CD4-positive, alpha-beta T cell treated with Interleukin-15 for 4 hours (primary cell): ENCODE measurements around the gene ADAP1.
"Not testable (repeated sequence)": the region's sequence is repeated elsewhere in the genome, so short reads cannot be mapped to it uniquely, and the experiment has no call there.

ENCODE experiments used
- DNase-seq: peaks from one replicate; pipeline ENCODE4 v3.0.0-alpha.2; 2020; ENCODE audit warnings: low spot score

The ADAP1 gene, protein sequence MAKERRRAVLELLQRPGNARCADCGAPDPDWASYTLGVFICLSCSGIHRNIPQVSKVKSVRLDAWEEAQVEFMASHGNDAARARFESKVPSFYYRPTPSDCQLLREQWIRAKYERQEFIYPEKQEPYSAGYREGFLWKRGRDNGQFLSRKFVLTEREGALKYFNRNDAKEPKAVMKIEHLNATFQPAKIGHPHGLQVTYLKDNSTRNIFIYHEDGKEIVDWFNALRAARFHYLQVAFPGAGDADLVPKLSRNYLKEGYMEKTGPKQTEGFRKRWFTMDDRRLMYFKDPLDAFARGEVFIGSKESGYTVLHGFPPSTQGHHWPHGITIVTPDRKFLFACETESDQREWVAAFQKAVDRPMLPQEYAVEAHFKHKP

GRCh38 chr7:954330-955238 is at the start of gene ADAP1:
TSS of gene ADAP1 (minus strand) at chr7:954680. CDS start at chr7:954477, 203 bp downstream.
- DNase-seq, result peak; percentile 58

DNA sequence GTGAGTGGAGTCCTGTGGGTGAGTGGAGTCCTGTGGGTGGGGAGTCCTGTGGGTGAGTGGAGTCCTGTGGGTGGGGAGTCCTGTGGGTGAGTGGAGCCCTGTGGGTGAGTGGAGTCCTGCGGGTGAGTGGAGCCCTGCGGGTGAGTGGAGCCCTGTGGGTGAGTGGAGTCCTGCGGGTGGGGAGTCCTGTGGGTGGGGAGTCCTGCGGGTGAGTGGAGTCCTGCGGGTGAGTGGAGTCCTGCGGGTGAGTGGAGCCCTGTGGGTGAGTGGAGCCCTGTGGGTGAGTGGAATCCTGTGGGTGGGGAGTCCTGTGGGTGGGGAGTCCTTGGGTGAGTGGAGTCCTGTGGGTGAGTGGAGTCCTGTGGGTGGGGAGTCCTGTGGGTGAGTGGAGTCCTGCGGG is 48.0 kb upstream of the ADAP1 start:
- DNase-seq, result not testable (repeated sequence)

GRCh38 chr7:1002026-1002425 is 47.5 kb upstream of the ADAP1 start:
- DNase-seq, result not testable (repeated sequence)

DNA sequence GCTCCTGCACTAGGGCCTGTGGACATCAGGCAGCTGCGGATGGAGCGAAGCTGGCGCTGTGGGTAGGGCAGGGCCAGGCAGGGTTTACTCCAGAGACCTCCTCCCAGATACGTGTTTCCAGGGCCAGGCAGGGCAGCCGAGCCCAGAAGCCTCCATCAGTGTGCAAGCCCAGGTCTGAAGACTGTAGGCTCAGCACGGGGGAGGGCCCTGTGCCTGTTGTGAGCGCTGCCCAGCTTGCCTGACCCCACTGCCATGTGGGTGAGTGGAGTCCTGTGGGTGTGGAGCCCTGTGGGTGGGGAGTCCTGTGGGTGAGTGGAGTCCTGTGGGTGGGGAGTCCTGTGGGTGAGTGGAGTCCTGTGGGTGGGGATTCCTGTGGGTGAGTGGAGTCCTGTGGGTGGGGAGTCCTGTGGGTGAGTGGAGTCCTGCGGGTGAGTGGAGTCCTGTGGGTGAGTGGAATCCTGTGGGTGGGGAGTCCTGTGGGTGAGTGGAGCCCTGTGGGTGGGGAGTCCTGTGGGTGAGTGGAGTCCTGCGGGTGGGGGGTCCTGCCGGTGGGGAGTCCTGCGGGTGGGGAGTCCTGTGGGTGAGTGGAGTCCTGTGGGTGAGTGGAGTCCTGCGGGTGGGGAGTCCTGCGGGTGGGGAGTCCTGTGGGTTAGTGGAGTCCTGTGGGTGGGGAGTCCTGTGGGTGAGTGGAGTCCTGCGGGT is 46.7 kb upstream of the ADAP1 start:
- DNase-seq, result not testable (repeated sequence)

- no peak for DNase-seq
Measured at GRCh38 chr7:999941-1000935, 45.8 kb upstream of the ADAP1 start.

DNA sequence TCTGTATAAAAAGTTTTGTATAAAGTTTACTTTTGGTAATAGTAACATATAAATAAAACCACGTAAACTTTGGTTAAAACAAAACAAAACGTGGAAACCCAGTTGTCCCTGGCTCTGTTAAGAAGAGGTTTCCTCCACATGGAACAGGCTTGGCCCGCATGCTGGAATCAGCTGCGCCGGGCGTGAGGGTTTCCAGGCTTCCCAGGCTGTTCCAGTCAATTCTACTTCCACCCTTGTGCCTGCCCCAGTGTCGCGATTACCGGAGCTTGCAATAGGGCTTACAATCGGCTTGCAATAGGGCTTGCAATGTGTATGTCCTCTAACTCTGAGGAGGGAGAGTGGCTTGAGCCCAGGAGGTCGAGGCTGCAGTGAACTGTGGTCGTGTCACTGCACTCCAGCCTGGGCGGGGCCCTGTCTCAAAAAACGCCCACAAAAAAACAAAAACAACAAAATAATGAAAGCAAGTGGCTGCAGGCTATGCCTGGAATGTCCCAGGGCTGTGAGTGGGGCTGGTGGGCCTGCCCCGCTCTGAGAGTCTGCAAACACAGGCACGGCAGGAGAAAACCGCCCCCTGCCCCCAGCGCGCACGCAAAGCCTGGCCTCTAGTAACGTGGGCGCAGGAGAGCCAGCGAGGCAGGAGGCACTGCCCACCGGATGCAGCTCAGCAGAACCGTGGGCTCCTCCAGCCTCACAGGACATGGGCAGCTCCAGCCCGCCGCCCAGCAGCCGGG is 44.8 kb upstream of the ADAP1 start:
- DNase-seq, result no peak

DNA sequence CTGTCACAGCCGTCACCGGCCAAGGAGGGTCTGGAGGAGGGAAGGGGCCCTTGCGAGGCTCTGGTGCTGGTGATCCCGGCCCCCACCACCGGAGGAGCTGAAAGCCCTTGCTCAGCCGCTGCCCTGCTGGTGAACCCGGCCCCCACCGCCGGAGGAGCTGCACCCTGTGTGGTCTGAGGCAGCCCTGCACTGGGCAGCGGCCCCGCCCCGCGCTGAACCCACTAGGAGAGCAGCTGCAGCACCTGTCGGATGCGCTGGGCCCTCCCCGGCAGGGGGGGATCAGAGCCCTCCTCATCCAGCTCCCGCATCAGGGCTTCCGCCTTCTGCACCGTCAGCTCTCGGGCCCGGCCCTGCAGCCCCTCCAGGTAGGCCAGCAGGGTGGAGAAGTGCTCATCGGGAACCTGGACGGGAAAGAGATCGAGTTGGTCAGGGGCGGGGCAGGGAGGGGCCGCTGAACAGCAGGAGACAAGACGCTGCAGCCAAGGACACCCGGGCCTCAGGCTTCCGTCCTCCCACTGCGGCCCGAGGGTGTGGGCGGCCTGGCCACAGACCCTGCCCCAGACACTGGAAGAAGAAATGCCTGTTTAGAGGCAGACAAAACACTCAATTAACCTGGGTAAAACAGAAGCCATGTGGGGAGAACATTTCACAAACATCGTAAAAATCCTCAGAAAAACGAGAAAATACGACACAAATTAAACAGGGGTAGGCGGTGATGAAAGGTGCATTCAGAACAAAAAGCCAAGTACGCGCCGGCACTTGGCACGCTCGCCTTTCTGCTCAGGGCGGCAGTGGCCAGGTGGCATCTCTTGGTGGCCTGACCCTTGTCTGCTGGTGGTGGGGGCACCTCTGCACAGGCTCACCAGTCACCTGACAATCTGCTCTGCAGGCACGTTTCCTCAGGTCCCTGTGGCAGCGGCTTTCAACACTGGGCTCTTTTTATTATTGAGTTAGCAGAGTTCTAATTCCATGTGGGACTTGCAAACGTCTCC is 43.2 kb upstream of the ADAP1 start:
- DNase-seq, result no peak

DNA sequence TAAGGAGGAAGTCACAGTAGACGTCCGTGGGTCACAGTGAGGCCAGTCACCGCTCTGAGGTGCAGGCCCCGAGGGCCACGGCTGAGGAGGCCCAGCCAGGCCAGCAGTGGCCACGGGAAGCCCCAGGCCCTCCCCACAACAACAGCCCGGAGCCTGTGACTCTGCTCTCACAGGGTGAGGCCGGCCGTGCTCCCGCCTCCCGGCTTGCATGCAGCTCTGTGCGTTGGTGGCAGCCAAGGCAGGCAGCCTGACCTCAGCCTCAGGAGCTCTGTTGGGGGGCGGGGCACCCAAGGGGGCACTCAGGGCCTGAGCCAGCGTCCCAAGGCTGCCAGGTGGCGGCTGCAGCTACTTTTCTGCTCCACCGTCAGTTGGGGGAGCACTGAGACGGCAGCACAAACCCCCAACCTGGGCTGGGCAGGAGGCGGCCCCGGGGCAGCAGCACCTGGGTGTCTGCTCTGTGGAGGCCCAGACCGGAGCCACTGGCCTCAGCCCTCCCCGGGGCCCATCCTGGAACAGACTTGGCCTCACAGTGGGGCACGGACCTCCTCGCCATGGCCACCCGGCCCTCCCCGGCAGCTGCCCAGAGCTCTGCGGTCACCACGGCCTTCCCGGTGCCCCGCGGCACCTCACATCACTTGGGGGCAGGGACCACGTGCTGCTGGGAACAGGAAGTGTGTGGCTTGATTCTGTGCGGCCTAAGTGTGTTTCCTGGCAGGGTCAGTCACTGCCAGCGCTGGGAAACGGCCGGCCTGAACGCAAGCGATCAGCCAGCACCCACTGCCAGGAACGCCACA is 41.8 kb upstream of the ADAP1 start:
- no peak for DNase-seq

DNA sequence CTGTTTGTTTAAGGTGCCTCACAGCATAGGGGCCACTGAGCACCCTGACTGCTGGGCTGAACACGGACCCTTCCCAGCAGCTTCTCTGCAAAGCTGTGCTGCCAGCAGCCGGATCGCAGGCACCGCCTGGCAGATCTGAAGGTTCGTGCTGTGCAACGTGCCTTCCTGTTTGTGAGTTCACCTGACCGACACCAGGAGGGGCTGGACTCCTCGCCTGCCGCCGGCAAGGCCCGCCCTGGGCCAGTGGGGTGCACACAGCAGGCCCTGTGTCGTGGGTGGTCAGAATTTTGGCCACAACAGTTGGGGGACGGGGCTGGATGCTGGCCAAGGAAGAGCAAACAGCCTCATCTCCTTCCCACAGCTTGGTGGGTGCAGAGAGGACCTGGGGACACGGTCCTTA is 41.1 kb upstream of the ADAP1 start:
- DNase-seq, result no peak

DNA sequence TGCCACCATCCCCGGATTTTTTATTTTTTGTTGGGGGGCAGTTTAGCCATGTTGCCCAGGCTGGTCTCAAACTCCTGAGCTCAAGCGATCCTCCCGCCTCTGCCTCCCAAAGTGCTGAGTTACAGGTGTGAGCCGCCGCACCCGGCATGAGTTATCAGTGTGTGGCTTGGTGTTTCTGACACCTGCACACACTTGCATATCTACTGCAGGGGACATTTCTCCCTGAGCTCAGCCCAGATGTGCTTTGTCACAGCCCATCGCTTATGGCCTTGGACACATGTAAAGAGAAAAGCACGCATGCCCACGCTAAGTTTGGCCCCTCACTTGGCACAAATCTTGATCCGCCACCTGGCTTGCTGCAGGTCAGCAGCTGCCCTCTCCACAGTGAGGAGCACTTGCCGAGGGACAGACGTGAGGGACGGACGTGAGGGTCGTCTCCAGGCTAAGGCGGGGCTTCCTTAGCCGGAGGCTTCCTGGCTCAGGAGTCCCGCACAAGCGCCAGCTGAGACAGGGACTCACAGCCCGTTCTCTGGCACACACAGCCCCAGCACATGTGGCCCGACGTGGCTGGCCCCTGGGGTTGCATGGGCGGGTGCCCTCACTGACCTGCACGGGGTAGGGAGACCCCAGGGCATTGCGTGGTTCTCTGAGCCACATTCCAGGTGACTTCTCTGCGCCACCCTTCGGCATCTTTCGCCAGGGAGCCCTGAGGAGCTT is 40.3 kb upstream of the ADAP1 start:
- DNase-seq, result no peak

DNA sequence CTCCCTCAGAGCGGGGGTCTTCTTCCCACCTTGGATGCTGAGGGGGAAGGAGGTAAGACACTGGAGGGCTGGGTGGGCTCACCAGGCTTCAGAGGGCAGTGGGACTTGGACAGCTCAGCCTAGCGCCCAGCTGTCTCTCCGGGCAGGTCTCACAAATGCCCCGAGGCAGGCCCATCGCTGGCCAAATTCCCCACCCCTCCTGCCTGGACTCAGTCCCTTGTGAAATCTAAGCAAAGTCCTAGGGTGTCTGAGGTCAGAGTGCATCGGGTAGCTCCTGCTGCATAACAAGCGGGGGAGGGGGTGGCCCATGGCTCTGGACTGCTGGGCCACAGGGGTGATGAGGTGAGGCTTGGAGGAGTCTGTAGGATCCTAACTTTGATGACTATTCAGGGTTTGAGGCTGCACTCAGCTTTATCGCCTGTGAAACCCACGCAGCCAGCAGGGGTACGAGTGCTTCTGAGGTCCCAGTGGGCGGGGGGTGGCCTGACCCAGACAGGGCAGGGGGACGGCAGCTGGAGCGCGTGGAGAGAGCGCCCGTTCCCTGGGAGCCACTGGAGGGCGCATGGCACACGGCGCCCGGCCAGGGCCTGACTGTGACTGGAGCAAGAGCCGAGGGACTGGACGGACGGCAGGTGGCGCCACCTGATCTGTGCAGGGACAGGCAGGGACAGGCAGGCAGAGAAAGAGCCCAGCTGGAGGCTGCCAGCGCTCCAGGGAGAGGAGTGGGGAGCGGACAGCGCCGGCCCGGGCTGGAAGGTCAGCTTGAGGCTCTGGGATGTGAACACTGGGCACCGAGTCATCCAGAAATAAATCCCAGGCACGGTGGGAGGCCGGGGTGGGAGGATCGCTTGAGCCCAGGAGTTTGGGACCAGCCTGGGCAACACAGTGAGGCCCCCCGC is 38.5 kb upstream of the ADAP1 start:
- DNase-seq, result peak; percentile 94

DNA sequence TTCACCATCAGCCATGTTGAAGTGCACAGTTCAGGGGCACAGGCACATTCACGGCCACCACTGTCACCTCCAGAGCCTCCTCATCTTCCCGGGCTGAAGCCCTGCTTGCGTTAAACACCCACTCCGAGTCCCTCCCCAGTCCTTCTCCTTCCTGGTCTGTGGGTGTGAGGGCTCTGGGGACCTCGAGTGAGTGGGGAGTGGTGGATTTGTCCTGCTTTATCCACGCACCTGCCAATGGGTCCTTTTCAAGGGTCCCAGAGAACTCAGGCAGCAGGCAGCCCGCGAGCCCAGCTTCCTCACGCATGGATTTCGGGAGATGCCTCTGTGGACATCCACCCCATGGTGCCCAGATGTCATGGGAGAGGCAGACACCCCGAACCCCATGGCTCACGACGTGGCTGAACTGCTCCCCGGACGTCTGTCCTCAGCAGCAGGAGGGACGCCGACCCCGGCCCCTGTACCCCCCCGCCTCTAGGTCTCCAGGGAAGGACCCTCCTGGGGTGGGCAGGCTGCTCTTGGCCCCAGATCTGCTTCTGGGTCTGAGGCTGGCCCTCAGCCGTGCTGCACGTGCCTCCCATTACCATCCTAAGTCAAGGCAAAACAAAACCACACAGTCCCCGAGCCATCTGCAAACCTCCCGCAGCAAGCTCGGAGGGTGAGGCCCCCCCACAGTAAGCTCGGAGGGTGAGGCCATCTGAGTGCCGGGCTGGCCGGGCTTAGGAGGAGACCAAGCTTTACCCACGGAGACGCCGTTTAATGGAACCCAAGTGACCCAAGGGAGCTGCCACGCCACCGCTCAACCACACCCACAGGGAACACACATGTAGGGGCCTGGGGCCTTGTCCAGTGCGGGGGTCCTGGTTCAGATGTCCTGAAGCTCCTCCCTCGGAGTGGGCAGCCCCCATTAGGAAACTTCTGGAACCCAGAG is 37.5 kb upstream of the ADAP1 start:
- DNase-seq, result no peak

DNA sequence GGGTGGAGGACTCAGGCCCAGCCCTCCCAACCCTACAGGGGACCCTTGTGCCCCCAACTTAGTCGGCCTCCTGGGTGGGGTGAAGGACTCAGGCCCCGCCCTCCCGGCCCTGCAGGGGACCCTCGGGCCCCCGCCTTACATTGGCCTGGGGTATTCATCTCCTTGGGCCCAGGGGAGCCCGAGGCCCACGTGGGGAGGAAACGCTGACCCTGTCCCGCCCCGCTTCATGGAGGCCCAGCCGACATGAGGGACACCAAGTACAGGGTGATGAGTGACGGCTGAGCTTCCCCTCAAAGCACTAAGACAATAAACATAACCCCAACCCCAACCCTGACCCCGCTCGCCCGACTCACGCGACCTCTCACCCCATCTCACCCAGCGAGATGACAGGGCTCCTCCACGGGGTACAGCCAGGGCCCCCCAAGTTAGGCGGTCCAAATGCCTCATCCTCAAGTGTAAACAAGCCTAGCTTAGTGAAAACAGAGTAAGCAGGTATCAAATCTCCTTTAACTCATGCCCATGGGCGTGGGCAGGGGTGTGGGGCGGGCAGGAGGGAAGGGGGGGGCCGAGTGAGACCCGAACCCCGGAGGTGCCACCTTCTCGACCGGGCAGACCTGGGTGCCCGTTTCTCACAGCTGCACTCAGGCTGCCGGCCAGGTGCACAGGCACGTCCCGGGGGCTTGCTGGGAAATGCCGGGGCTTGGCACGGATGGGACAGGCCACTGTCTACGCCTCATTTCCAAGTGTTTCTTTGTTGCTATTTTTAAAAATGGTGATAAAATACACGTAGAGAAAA is 36.7 kb upstream of the ADAP1 start:
- no peak for DNase-seq

DNA sequence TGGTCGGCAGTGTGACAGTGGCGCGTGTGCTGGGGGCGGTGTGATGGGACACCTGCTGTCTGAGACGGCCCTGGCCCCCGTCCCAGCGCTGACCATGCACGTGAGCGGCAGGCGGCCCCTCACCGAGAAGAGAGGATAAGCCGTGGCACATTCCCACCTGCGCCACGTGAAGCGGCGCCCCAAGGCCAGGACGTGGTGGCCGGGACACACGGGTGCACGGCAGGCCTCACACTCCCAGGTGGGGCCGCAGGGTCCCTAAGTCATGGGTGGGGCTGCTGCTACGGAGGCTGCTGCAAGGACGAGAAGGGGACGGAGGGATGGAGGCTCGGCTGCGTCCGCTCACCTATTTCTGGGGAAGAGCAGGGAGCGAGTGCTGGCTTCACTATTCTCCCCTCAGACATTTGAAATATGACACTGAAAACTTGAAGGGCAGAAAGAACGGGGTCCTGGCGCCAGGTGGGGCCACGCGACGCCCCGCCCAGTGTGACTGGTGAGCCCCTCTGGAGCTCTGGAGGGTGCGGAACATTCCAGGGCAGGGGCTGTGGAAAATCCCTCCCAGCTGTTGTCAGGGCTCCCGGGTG is 36.0 kb upstream of the ADAP1 start:
- no peak for DNase-seq
